Measurements from ENCODE around the gene AR. TPM values are rescaled to one million over a fixed set of nuclear protein-coding genes. Genes with fewer than 3 reads are reported as not detected.

AR gene
- total RNA-seq, 1 experiment from 2014 or later: 0.05 TPM

- H3K4me1 ChIP-seq (ENCODE audit: control insufficient read depth, insufficient read depth, low read length): no peaks in the 10 kb centered on the region
- no peaks in the 10 kb centered on the region for H3K36me3 ChIP-seq (ENCODE audit: control insufficient read depth, insufficient read depth, low read length)
- in situ Hi-C loops (cut with HindIII; ENCODE audit: low pct_unique_long_range_greater_than_20kb, low sequenced_read_pairs): no loop called here
- POLR2A ChIA-PET: no interaction called here
- DNase-seq (ENCODE audit: low read depth, low spot score) (no peak), ATAC-seq (no peak)
- peaks cover 3% of the 10 kb centered on the region; the same call in 1 of the 2 replicates for H3K9me3 ChIP-seq (ENCODE audit: control insufficient read depth, insufficient read depth, low read depth, low read length)
- intact Hi-C loops (cut with micrococcal nuclease; ENCODE audit: unreplicated experiment): no loop called here
- H3K27ac ChIP-seq (ENCODE audit: low read length): no peak overlapping the region
- H3K4me3 ChIP-seq (ENCODE audit: low read depth in 2 of 2, low read length in 2 of 2): no peak overlapping the region
- no peak for TF ChIP-seq CTCF (IDR thresholded peaks at IDR 0.05)
- no peak for TF ChIP-seq REST (IDR thresholded peaks at IDR 0.05; ENCODE audit: insufficient read depth in 1 of 2, low read depth in 2 of 2, low read length in 1 of 2)
- no peak for TF ChIP-seq TCF7L2 (IDR thresholded peaks at IDR 0.05; ENCODE audit: low read depth, low read length)
- TF ChIP-seq POLR2AphosphoS5 (IDR thresholded peaks at IDR 0.05; ENCODE audit: low read depth, low read length): no peak
- no peak for TF ChIP-seq SIN3A (IDR thresholded peaks at IDR 0.05; ENCODE audit: borderline replicate concordance, insufficient read depth, low read depth, low read length)
- CTCF ChIA-PET: no interaction called here
- H3K27me3 ChIP-seq (ENCODE audit: control insufficient read depth, insufficient read depth, low read length): no peaks in the 10 kb centered on the region
- BruUV-seq (replicated peaks): no TSS peak
Measured at GRCh38 chrX:67614423-67614822, 70.6 kb downstream of the AR start.

GRCh38 chrX:67619253-67619652, 75.4 kb downstream of the AR start:
- in situ Hi-C loops (cut with HindIII; ENCODE audit: low pct_unique_long_range_greater_than_20kb, low sequenced_read_pairs): no loop called here
- ATAC-seq: no peak
- ChIA-PET POLR2A (no interaction called here), CTCF (no interaction called here)
- Histone ChIP-seq H3K27me3 (ENCODE audit: control insufficient read depth, insufficient read depth, low read length) (no peaks in the 10 kb centered on the region), H3K9me3 (ENCODE audit: control insufficient read depth, insufficient read depth, low read depth, low read length) (peaks cover 3% of the 10 kb centered on the region; the same call in 1 of the 2 replicates), H3K4me1 (ENCODE audit: control insufficient read depth, insufficient read depth, low read length) (no peaks in the 10 kb centered on the region), H3K36me3 (ENCODE audit: control insufficient read depth, insufficient read depth, low read length) (no peaks in the 10 kb centered on the region), H3K4me3 (ENCODE audit: low read depth in 2 of 2, low read length in 2 of 2) (no peak overlapping the region), H3K27ac (ENCODE audit: low read length) (no peak overlapping the region)
- intact Hi-C loops (cut with micrococcal nuclease; ENCODE audit: unreplicated experiment): no loop called here
- no TSS peak for BruUV-seq (replicated peaks)
- no peak for TF ChIP-seq TCF7L2 (IDR thresholded peaks at IDR 0.05; ENCODE audit: low read depth, low read length)
- TF ChIP-seq CTCF (IDR thresholded peaks at IDR 0.05): no peak
- TF ChIP-seq POLR2AphosphoS5 (IDR thresholded peaks at IDR 0.05; ENCODE audit: low read depth, low read length): no peak
- no peak for TF ChIP-seq REST (IDR thresholded peaks at IDR 0.05; ENCODE audit: insufficient read depth in 1 of 2, low read depth in 2 of 2, low read length in 1 of 2)
- no peak for TF ChIP-seq SIN3A (IDR thresholded peaks at IDR 0.05; ENCODE audit: borderline replicate concordance, insufficient read depth, low read depth, low read length)
- no peak for DNase-seq (ENCODE audit: low read depth, low spot score)

All from Panc1 (cell line).